ENCODE data around the gene PPP1R12B.

- no peak for TF ChIP-seq CTCF (IDR thresholded peaks at IDR 0.05)
- TF ChIP-seq POLR2A (IDR thresholded peaks at IDR 0.05) = no peak
Observed at GRCh38 chr1:202362212-202362611, 13.7 kb downstream of the PPP1R12B start.

All from ovary (tissue), 3 donors.